Smooth muscle cell (in vitro differentiated cells): ENCODE measurements around the gene SCAMP4. TPM values are rescaled to one million over a fixed set of nuclear protein-coding genes. Genes with fewer than 3 reads are reported as not detected.

Source experiments
- DNase-seq: peaks from one replicate; lab custom pipeline; 2025; ENCODE audit not compliant: unreplicated experiment; lab: John Stamatoyannopoulos, UW
- H2AFZ ChIP-seq: fragments of 200-600 bp; sonication (generic); 2 replicates; pipeline ENCODE4 v1.6.0; 2016; ENCODE audit warnings: antibody characterized with exemption, low read depth, mild to moderate bottlenecking
- H3F3A ChIP-seq: fragments of 200-600 bp; sonication (generic); 2 replicates; pipeline ENCODE4 v1.6.0; 2017; ENCODE audit warnings: antibody characterized with exemption, low read depth
- H3K27ac ChIP-seq: fragments of 200-600 bp; sonication (generic); 2 replicates; pipeline ENCODE4 v1.5.1; 2016; ENCODE audit warnings: low read depth, mild to moderate bottlenecking
- H3K27me3 ChIP-seq: fragments of 200-600 bp; sonication (generic); 2 replicates; pipeline ENCODE4 v1.6.1; 2016; ENCODE audit warnings: low read depth, mild to moderate bottlenecking
- H3K36me3 ChIP-seq: fragments of 200-600 bp; sonication (generic); 2 replicates; pipeline ENCODE4 v1.5.1; 2016; ENCODE audit warnings: low read depth
- H3K4me1 ChIP-seq: fragments of 200-600 bp; sonication (generic); 2 replicates; pipeline ENCODE4 v1.5.1; 2016; ENCODE audit warnings: low read depth
- H3K4me2 ChIP-seq: fragments of 200-600 bp; sonication (generic); 2 replicates; pipeline ENCODE4 v1.6.0; 2016; ENCODE audit warnings: mild to moderate bottlenecking
- H3K4me3 ChIP-seq: fragments of 200-600 bp; sonication (generic); 2 replicates; pipeline ENCODE4 v1.5.1; 2016; ENCODE audit warnings: mild to moderate bottlenecking
- H3K79me2 ChIP-seq: fragments of 200-600 bp; sonication (generic); 2 replicates; pipeline ENCODE4 v1.6.0; 2016; ENCODE audit warnings: low read depth, mild to moderate bottlenecking
- H3K9ac ChIP-seq: fragments of 200-600 bp; sonication (generic); 2 replicates; pipeline ENCODE4 v1.6.0; 2016; ENCODE audit warnings: low read depth
- H3K9me3 ChIP-seq: fragments of 200-600 bp; sonication (generic); replicated peaks from 2 replicates; pipeline ENCODE4 v1.5.1; 2016; ENCODE audit warnings: low read depth
- H4K20me1 ChIP-seq: fragments of 200-600 bp; sonication (generic); 2 replicates; pipeline ENCODE4 v1.6.0; 2016; ENCODE audit warnings: low read depth
- CTCF ChIP-seq: fragments of 200-600 bp; sonication (generic); IDR thresholded peaks from 2 replicates; pipeline ENCODE4 v1.5.1; 2017; ENCODE audit warnings: borderline replicate concordance, mild to moderate bottlenecking, antibody characterized with exemption; ENCODE audit not compliant: insufficient read depth, poor library complexity, severe bottlenecking
- WGBS: methylation state at CpG from one replicate; pipeline ENCODE4 v1.1.7; 2016; ENCODE audit warnings: low lambda C conversion rate; 5-methylcytosine and 5-hydroxymethylcytosine counted together
- polyA plus RNA-seq: library from polyadenylated mRNA; unstranded; fragments of >200 nt; fragmentation: Nextera tagmentation; extraction: Ambion mirVana; gene quantifications from 2 replicates; pipeline ENCODE4 v1.2.1, GENCODE V29; 2016
- total RNA-seq: library from RNA; depleted of rRNA; stranded (reverse); fragments of >200 nt; gene quantifications from 2 replicates; pipeline ENCODE4 v1.2.3, GENCODE V29; 2014

The SCAMP4 gene
- total and polyA plus RNA-seq, 2 experiments from 2014 or later: 54.5 to 96.9 TPM

- Histone ChIP-seq H3K4me2 (no peak overlapping the region), H3K9me3 (no peaks in the 10 kb centered on the region), H3K79me2 (peaks cover 79% of the 10 kb centered on the region), H4K20me1 (peaks cover 95% of the 10 kb centered on the region), H2AFZ (no peak overlapping the region), H3K4me1 (no peaks in the 10 kb centered on the region), H3K36me3 (no peaks in the 10 kb centered on the region), H3K9ac (no peak overlapping the region), H3K27me3 (no peaks in the 10 kb centered on the region), H3K4me3 (no peak overlapping the region), H3K27ac (no peak overlapping the region), H3F3A (no peaks in the 10 kb centered on the region)
- WGBS: 96% methylated on average over 38 of the region's 40 CpGs
- no peak for TF ChIP-seq CTCF
- DNase-seq: no peak
Observed at GRCh38 chr19:1957562-1958248, 52.5 kb downstream of the SCAMP4 start.

- no peak overlapping the region for H2AFZ ChIP-seq
- no peaks in the 10 kb centered on the region for H3K27me3 ChIP-seq
- H3K79me2 ChIP-seq: peaks cover 74% of the 10 kb centered on the region
- no peak overlapping the region for H3K27ac ChIP-seq
- no peaks in the 10 kb centered on the region for H3K9me3 ChIP-seq
- TF ChIP-seq CTCF: no peak
- H3K36me3 ChIP-seq: no peaks in the 10 kb centered on the region
- WGBS: 98% methylated on average over 30 of the region's 32 CpGs
- H3K4me3 ChIP-seq: no peak overlapping the region
- H3K4me1 ChIP-seq: no peaks in the 10 kb centered on the region
- H3F3A ChIP-seq: no peaks in the 10 kb centered on the region
- H3K4me2 ChIP-seq: no peak overlapping the region
- no peak for DNase-seq
- H4K20me1 ChIP-seq: peaks cover 95% of the 10 kb centered on the region
- no peak overlapping the region for H3K9ac ChIP-seq
Observed at GRCh38 chr19:1959928-1960589, 54.9 kb downstream of the SCAMP4 start.

- no peaks in the 10 kb centered on the region for H3K9me3 ChIP-seq
- no peak overlapping the region for H3K4me3 ChIP-seq
- H3K9ac ChIP-seq: no peak overlapping the region
- H3K4me1 ChIP-seq: no peaks in the 10 kb centered on the region
- no peaks in the 10 kb centered on the region for H3K36me3 ChIP-seq
- WGBS: 95% methylated on average over 39 of the region's 42 CpGs
- H3K4me2 ChIP-seq: no peak overlapping the region
- TF ChIP-seq CTCF: no peak
- DNase-seq: no peak
- no peaks in the 10 kb centered on the region for H3K27me3 ChIP-seq
- H3F3A ChIP-seq: no peaks in the 10 kb centered on the region
- no peak overlapping the region for H3K27ac ChIP-seq
- peaks cover 67% of the 10 kb centered on the region for H3K79me2 ChIP-seq
- H2AFZ ChIP-seq: no peak overlapping the region
- peaks cover 95% of the 10 kb centered on the region for H4K20me1 ChIP-seq
Observed at GRCh38 chr19:1961000-1961883, 56.0 kb downstream of the SCAMP4 start.
